K562 (cell line): ENCODE measurements around the gene LMX1B. TPM values are rescaled to one million over a fixed set of nuclear protein-coding genes. Genes with fewer than 3 reads are reported as not detected.

Source experiments
- ATAC-seq: fragments of 200-7000 bp; cut with Tn5 transposase; 3 replicates; pipeline ENCODE4 v1.9.1; 2020; ENCODE audit warnings: moderate library complexity
- BruUV-seq: library from RNA; stranded (reverse); fragments of 400-500 nt; replicated peaks from 2 replicates; lab custom pipeline; 2021; lab: Mats Ljungman, UMichigan
- CTCF ChIA-PET: fragments of 300-600 bp; formaldehyde crosslinking; extraction: SDS; loops from one replicate; lab custom pipeline; 2021; ENCODE audit warnings: low intra/inter-chr PET ratio; lab: Yijun Ruan, JAX
- POLR2A ChIA-PET: fragments of 300-600, 350-650 bp; sonication (Branson Sonifier 250); formaldehyde crosslinking; extraction: SDS; loops from one replicate; lab custom pipeline; 2021; ENCODE audit warnings: antibody characterized with exemption, inconsistent platforms; lab: Yijun Ruan, JAX
- DNase-seq, 4 experiments: peaks; one replicate each; pipeline versions ENCODE4 v3.0.0 to v3.0.0-alpha.2; 2011 to 2018; ENCODE audit warnings: low spot score in 3 of 4, mixed read lengths in 3 of 4; ENCODE audit errors: extremely low read depth in 1 of 4
- FAIRE-seq: peaks from 2 replicates; lab custom pipeline; 2011; peaks lifted over from hg19 to GRCh38; lab: Jason Lieb, UNC
- H2AFZ ChIP-seq: 2 replicates; pipeline ENCODE4 v1.6.0; 2011; ENCODE audit warnings: low read depth, low read length, control low read depth, inconsistent platforms
- H3K27ac ChIP-seq: fragments of 200-600 bp; 3 replicates; pipeline ENCODE4 v1.8.0; 2011; ENCODE audit warnings: low read depth, mild to moderate bottlenecking, control low read depth, inconsistent platforms, low read length, moderate library complexity, mixed read lengths; ENCODE audit errors: extremely low read depth
- H3K27me3 ChIP-seq, 2 experiments: fragments of 300-600 bp in 1 of 2; 2 replicates in 1 of 2; 3 replicates in 1 of 2; pipeline versions ENCODE4 v1.6.0 to v1.8.0; 2011; ENCODE audit warnings: inconsistent platforms in 2 of 2, low read length in 2 of 2, mild to moderate bottlenecking in 1 of 2, mixed read lengths in 1 of 2, moderate library complexity in 1 of 2; ENCODE audit not compliant: control insufficient read depth in 2 of 2, insufficient read depth in 2 of 2
- H3K36me3 ChIP-seq: fragments of 300-600 bp; 3 replicates; pipeline ENCODE4 v1.8.0; 2011; ENCODE audit warnings: mild to moderate bottlenecking, low read length, inconsistent platforms; ENCODE audit not compliant: control insufficient read depth, insufficient read depth
- H3K4me1 ChIP-seq, 2 experiments: fragments of 200-600 bp in 1 of 2; replicated peaks in 1 of 2; 2 replicates in 1 of 2; 3 replicates in 1 of 2; pipeline versions ENCODE4 v1.5.1 to v1.8.0; 2011; ENCODE audit warnings: inconsistent platforms in 2 of 2, low read length in 2 of 2, mild to moderate bottlenecking in 1 of 2, mixed read lengths in 1 of 2, moderate library complexity in 1 of 2; ENCODE audit not compliant: control insufficient read depth in 2 of 2, insufficient read depth in 2 of 2
- H3K4me2 ChIP-seq: 2 replicates; pipeline ENCODE4 v1.6.1; 2011; ENCODE audit warnings: low read length, control low read depth, inconsistent platforms, mixed read lengths; ENCODE audit not compliant: insufficient read depth
- H3K4me3 ChIP-seq: fragments of 200-600 bp; sonication (generic), shearing (Covaris generic); 2 replicates; pipeline ENCODE4 v1.5.1; 2016; ENCODE audit warnings: control low read depth, inconsistent platforms
- H3K79me2 ChIP-seq: fragments of 200-600 bp; 3 replicates; pipeline ENCODE4 v1.8.0; 2011; ENCODE audit warnings: low read length, inconsistent platforms; ENCODE audit not compliant: control insufficient read depth, insufficient read depth
- H3K9ac ChIP-seq, 2 experiments: 2 replicates each; pipeline versions ENCODE4 v1.6.0 to v1.6.1; 2011; ENCODE audit warnings: low read depth in 2 of 2, low read length in 2 of 2, control low read depth in 1 of 2, inconsistent platforms in 1 of 2, mild to moderate bottlenecking in 1 of 2, mixed read lengths in 1 of 2; ENCODE audit not compliant: insufficient read depth in 1 of 2
- H3K9me1 ChIP-seq: one replicate; pipeline ENCODE4 v1.6.0; 2011; ENCODE audit warnings: inconsistent platforms, mild to moderate bottlenecking, low read length, moderate library complexity; ENCODE audit not compliant: control insufficient read depth, insufficient read depth
- H3K9me3 ChIP-seq: replicated peaks from 2 replicates; pipeline ENCODE4 v1.5.1; 2011; ENCODE audit warnings: low read depth, low read length, inconsistent platforms; ENCODE audit not compliant: control insufficient read depth, insufficient read depth
- H4K20me1 ChIP-seq: replicated peaks from 2 replicates; pipeline ENCODE4 v1.6.1; 2011; ENCODE audit warnings: low read length, inconsistent platforms, mixed read lengths; ENCODE audit not compliant: control insufficient read depth, insufficient read depth
- DPF2 ChIP-seq: fragments of 450-650 bp; IDR thresholded peaks from 2 replicates; pipeline ENCODE4 v1.6.1; 2016
- KLF10 ChIP-seq: fragments of 250-450 bp; sonication (Bioruptor Pico); IDR thresholded peaks from 2 replicates; pipeline ENCODE4 v1.6.1; 2021; ENCODE audit warnings: matching md5 sums
- MXI1 ChIP-seq: IDR thresholded peaks from 2 replicates; pipeline ENCODE4 v1.6.1; 2011; ENCODE audit warnings: low read depth, mild to moderate bottlenecking, improper control_type of control experiment, low read length
- NFRKB ChIP-seq: fragments of 450-650 bp; IDR thresholded peaks from 2 replicates; pipeline ENCODE4 v1.6.1; 2016; ENCODE audit warnings: low read depth
- TCF7 ChIP-seq: sonication (generic); IDR thresholded peaks from 2 replicates; pipeline ENCODE4 v1.6.1; 2016; ENCODE audit warnings: antibody characterized with exemption, borderline replicate concordance
- ZFP36 ChIP-seq: fragments of 150-350 bp; IDR thresholded peaks from 2 replicates; pipeline ENCODE4 v1.6.1; 2018; ENCODE audit warnings: low read length, low read depth; ENCODE audit not compliant: partially characterized antibody
- ZNF212 ChIP-seq: fragments of 450-650 bp; formaldehyde crosslinking; IDR thresholded peaks from 2 replicates; pipeline ENCODE4 v1.4.0; 2020; ENCODE audit warnings: mild to moderate bottlenecking
- ZNF764 ChIP-seq: fragments of 250-450 bp; sonication (Bioruptor Pico); IDR thresholded peaks from 2 replicates; pipeline ENCODE4 v1.4.0; 2020; ENCODE audit warnings: low read depth, mild to moderate bottlenecking, moderate library complexity
- WGBS: fragments of 100-300 bp; shearing (Covaris generic); methylation state at CpG from one replicate; pipeline ENCODE4 v1.1.6; 2016; ENCODE audit warnings: low coverage, mixed read lengths; ENCODE audit not compliant: insufficient coverage; ENCODE audit errors: missing lambda C conversion rate; 5-methylcytosine and 5-hydroxymethylcytosine counted together
- in situ Hi-C: fragments of 300-500 bp; cut with MboI; formaldehyde crosslinking; loops from 4 replicates; pipeline ENCODE4 v1.15.0; 2018; ENCODE audit warnings: inconsistent platforms, mixed read lengths
- intact Hi-C: fragments of 100-400 bp; cut with micrococcal nuclease; formaldehyde crosslinking; loops from 2 replicates; pipeline ENCODE4 v1.14.2; 2022
- polyA plus RNA-seq, 8 experiments: library from polyadenylated mRNA; depleted of rRNA in 4 of 8; stranded (reverse) in 5 of 8; unstranded in 3 of 8; fragments of >200 nt; fragmentation: Nextera tagmentation in 2 of 8; fragmentation: Illumina TruSeq in 1 of 8; extraction: Ambion mirVana in 2 of 8; extraction: Trizol in 1 of 8; gene quantifications; 2 replicates each; pipeline versions ENCODE4 v1.2.1 to v1.2.3, GENCODE V29; 2011 to 2014; ENCODE audit warnings: inconsistent platforms in 1 of 8, missing spikeins in 1 of 8
- total RNA-seq, 7 experiments: library from RNA; depleted of rRNA in 6 of 7; stranded (reverse); fragments of >200 nt in 6 of 7; fragmentation: Illumina TruSeq in 2 of 7; extraction: Trizol in 2 of 7; gene quantifications; 2 replicates each; pipeline versions ENCODE4 v1.2.1 to v1.2.3, GENCODE V29; 2011 to 2021; ENCODE audit warnings: low replicate concordance in 1 of 7

LMX1B gene
- total and polyA plus RNA-seq, 9 of the 15 experiments (the other 6 are each of a cell fraction or from before 2014, with no cell fraction given) = not detected

GRCh38 chr9:126630458-126631237, 16.9 kb downstream of the LMX1B start:
- H3K27ac ChIP-seq = no peak overlapping the region
- TF ChIP-seq ZFP36 (peak; percentile 32), DPF2 (no peak)
- TF ChIP-seq, all 486 proteins: peak for 1
- no peaks in the 10 kb centered on the region for H3K9me1 ChIP-seq
- H3K9me3 ChIP-seq = no peaks in the 10 kb centered on the region
- no peak overlapping the region for H3K4me2 ChIP-seq
- FAIRE-seq = no peak
- no peak overlapping the region for H3K4me3 ChIP-seq
- no peaks in the 10 kb centered on the region for H3K79me2 ChIP-seq
- ChIA-PET POLR2A (no interaction called here), CTCF (no interaction called here)
- H3K4me1 ChIP-seq = peaks cover 0 to 12% of the 10 kb centered on the region in 2 experiments; a peak in 2 of 5 replicates
- BruUV-seq = no TSS peak
- H3K36me3 ChIP-seq = no peaks in the 10 kb centered on the region
- 0 out of 3 replicates have a peak, but pooled peaks have one; percentile 25 for ATAC-seq
- intact Hi-C loops = no loop called here
- peaks cover 4% of the 10 kb centered on the region; the same call in 1 of the 2 replicates for H4K20me1 ChIP-seq
- in situ Hi-C loops = no loop called here
- H2AFZ ChIP-seq = no peak overlapping the region
- H3K9ac ChIP-seq = no peak overlapping the region
- peaks cover 31 to 78% of the 10 kb centered on the region in 2 experiments for H3K27me3 ChIP-seq
- no peak for DNase-seq
- WGBS = under 1% methylated on average over 15 of the region's 20 CpGs

- Histone ChIP-seq H3K4me3 (no peak overlapping the region), H3K9ac (no peak overlapping the region), H3K36me3 (no peaks in the 10 kb centered on the region), H3K4me1 (peaks cover 0 to 7% of the 10 kb centered on the region in 2 experiments; a peak in 1 of 5 replicates), H3K4me2 (no peak overlapping the region), H4K20me1 (peaks cover 4% of the 10 kb centered on the region; the same call in 1 of the 2 replicates), H2AFZ (no peak overlapping the region), H3K27me3 (peaks cover 26 to 78% of the 10 kb centered on the region in 2 experiments), H3K9me3 (no peaks in the 10 kb centered on the region), H3K27ac (no peak overlapping the region), H3K9me1 (no peaks in the 10 kb centered on the region), H3K79me2 (no peaks in the 10 kb centered on the region)
- WGBS = 0% methylated on average over 5 of the region's 6 CpGs
- ATAC-seq = no peak; the same call in 2 of the 3 replicates
- intact Hi-C loops = no loop called here
- in situ Hi-C loops = no loop called here
- DNase-seq = peak in 2 of 4 experiments; percentile 30 to 37
- no peak for TF ChIP-seq ZNF212 (CRISPR knock-in tag)
- TF ChIP-seq NFRKB = no peak
- peak; percentile 75 for TF ChIP-seq ZNF764
- TF ChIP-seq KLF10 (CRISPR knock-in tag) = no peak
- no peak for TF ChIP-seq TCF7
- TF ChIP-seq MXI1 = no peak
- ChIA-PET CTCF (no interaction called here), POLR2A (no interaction called here)
- BruUV-seq = no TSS peak
- no peak for FAIRE-seq
Observed at GRCh38 chr9:126631254-126631653, 17.5 kb downstream of the LMX1B start.
